NCI-H1930 (cell line): ENCODE results near the gene MYO1E.

Experiments used
- DNase-seq, 2 experiments: peaks; one replicate each; lab custom pipeline; 2025; lab: John Stamatoyannopoulos, UW

The MYO1E gene

GRCh38 chr15:59260090-59260489 is 112.6 kb downstream of the MYO1E start:
- no peak for DNase-seq

- DNase-seq, result no peak
Observed at GRCh38 chr15:59259137-59259943, 113.3 kb downstream of the MYO1E start.

- no peak for DNase-seq
Observed at GRCh38 chr15:59258317-59258716, 114.4 kb downstream of the MYO1E start.

GRCh38 chr15:59257140-59257539 is 115.5 kb downstream of the MYO1E start:
- no peak for DNase-seq

- no peak for DNase-seq
Observed at GRCh38 chr15:59256482-59256881, 116.2 kb downstream of the MYO1E start.

- DNase-seq, result no peak
Observed at GRCh38 chr15:59255680-59256336, 116.9 kb downstream of the MYO1E start.

- no peak for DNase-seq
Observed at GRCh38 chr15:59252137-59252536, 120.5 kb downstream of the MYO1E start.

- DNase-seq, result no peak
Observed at GRCh38 chr15:59251001-59251845, 121.4 kb downstream of the MYO1E start.

GRCh38 chr15:59250249-59250648 is 122.4 kb downstream of the MYO1E start:
- no peak for DNase-seq

GRCh38 chr15:59249816-59250215 is 122.9 kb downstream of the MYO1E start:
- DNase-seq, result no peak

GRCh38 chr15:59247364-59247763 is 125.3 kb downstream of the MYO1E start:
- DNase-seq, result peak in 1 of 2 experiments; percentile 1

GRCh38 chr15:59245559-59245958 is 127.1 kb downstream of the MYO1E start:
- DNase-seq, result no peak

- DNase-seq, result no peak
Observed at GRCh38 chr15:59244337-59244736, 128.3 kb downstream of the MYO1E start.

- DNase-seq, result no peak
Observed at GRCh38 chr15:59243622-59244021, 129.0 kb downstream of the MYO1E start.

- no peak for DNase-seq
Observed at GRCh38 chr15:59242649-59243048, 130.0 kb downstream of the MYO1E start.

GRCh38 chr15:59240036-59240435 is 132.6 kb downstream of the MYO1E start:
- no peak for DNase-seq

- DNase-seq, result no peak
Observed at GRCh38 chr15:59237924-59238331, 134.7 kb downstream of the MYO1E start.

GRCh38 chr15:59237119-59237855 is 135.4 kb downstream of the MYO1E start:
- no peak for DNase-seq

GRCh38 chr15:59236394-59236793 is 136.3 kb downstream of the MYO1E start:
- no peak for DNase-seq

GRCh38 chr15:59232476-59232875 is 140.2 kb downstream of the MYO1E start:
- DNase-seq, result no peak

- DNase-seq, result no peak
Observed at GRCh38 chr15:59230531-59231055, 142.1 kb downstream of the MYO1E start.

- no peak for DNase-seq
Observed at GRCh38 chr15:59229453-59229852, 143.2 kb downstream of the MYO1E start.
